Neuronal stem cell (in vitro differentiated cells): ENCODE measurements around the gene ITPR1.

Experiments
- DNase-seq: peaks from one replicate; pipeline ENCODE4 v3.0.0-alpha.2; 2013; ENCODE audit warnings: low spot score
- H2AFZ ChIP-seq: one replicate; pipeline ENCODE4 v1.6.1; 2013; ENCODE audit warnings: mild to moderate bottlenecking, low read length, inconsistent platforms
- H2AK5ac ChIP-seq: 2 replicates; pipeline ENCODE4 v1.6.1; 2013; ENCODE audit warnings: low read depth, mild to moderate bottlenecking, inconsistent platforms, low read length, moderate library complexity, mixed read lengths
- H2BK120ac ChIP-seq: 2 replicates; pipeline ENCODE4 v1.6.1; 2013; ENCODE audit warnings: low read depth, mild to moderate bottlenecking, inconsistent platforms, low read length, moderate library complexity, mixed read lengths
- H2BK12ac ChIP-seq: one replicate; pipeline ENCODE4 v1.6.1; 2013; ENCODE audit warnings: low read length, inconsistent platforms
- H2BK15ac ChIP-seq: 2 replicates; pipeline ENCODE4 v1.6.1; 2013; ENCODE audit warnings: mild to moderate bottlenecking, low read length, inconsistent platforms, mixed read lengths
- H2BK5ac ChIP-seq: one replicate; pipeline ENCODE4 v1.6.1; 2013; ENCODE audit warnings: inconsistent platforms, mild to moderate bottlenecking, low read length, moderate library complexity
- H3K14ac ChIP-seq: one replicate; pipeline ENCODE4 v1.6.1; 2013; ENCODE audit warnings: low read length, inconsistent platforms
- H3K18ac ChIP-seq: 2 replicates; pipeline ENCODE4 v1.6.1; 2013; ENCODE audit warnings: low read length, inconsistent platforms
- H3K23ac ChIP-seq: 2 replicates; pipeline ENCODE4 v1.6.1; 2013; ENCODE audit warnings: low read depth, mild to moderate bottlenecking, mixed read lengths, low read length, inconsistent platforms; ENCODE audit not compliant: poor library complexity
- H3K27ac ChIP-seq: replicated peaks from 3 replicates; pipeline ENCODE4 v1.5.1; 2013; ENCODE audit warnings: low read length, inconsistent platforms
- H3K27me3 ChIP-seq, 3 experiments: 2 replicates each; pipeline ENCODE4 v1.6.1; 2013; ENCODE audit warnings: low read length in 3 of 3, mild to moderate bottlenecking in 2 of 3, inconsistent platforms in 1 of 3, low read depth in 1 of 3, mixed read lengths in 1 of 3, moderate library complexity in 1 of 3; ENCODE audit not compliant: control insufficient read depth in 3 of 3, insufficient read depth in 3 of 3
- H3K36me3 ChIP-seq, 2 donors: replicated peaks in 1 of 2; 2 replicates each; pipeline ENCODE4 v1.6.1; 2013; ENCODE audit warnings: low read length in 2 of 2; ENCODE audit not compliant: control insufficient read depth in 2 of 2, insufficient read depth in 2 of 2
- H3K4ac ChIP-seq: 2 replicates; pipeline ENCODE4 v1.6.1; 2013; ENCODE audit warnings: inconsistent platforms, mild to moderate bottlenecking, low read length, moderate library complexity
- H3K4me1 ChIP-seq, 2 donors: 1 replicate in 1 of 2; 2 replicates in 1 of 2; pipeline ENCODE4 v1.6.1; 2013; ENCODE audit warnings: low read length in 2 of 2, low read depth in 1 of 2; ENCODE audit not compliant: control insufficient read depth in 2 of 2, insufficient read depth in 1 of 2
- H3K4me2 ChIP-seq: one replicate; pipeline ENCODE4 v1.6.1; 2013; ENCODE audit warnings: mild to moderate bottlenecking, low read length, inconsistent platforms; ENCODE audit not compliant: insufficient read depth, poor library complexity, severe bottlenecking
- H3K4me3 ChIP-seq, 2 donors: 2 replicates each; pipeline ENCODE4 v1.5.1; 2013; ENCODE audit warnings: low read length in 2 of 2, mild to moderate bottlenecking in 2 of 2, inconsistent platforms in 1 of 2, moderate library complexity in 1 of 2
- H3K79me1 ChIP-seq: one replicate; pipeline ENCODE4 v1.6.1; 2013; ENCODE audit warnings: low read depth, mild to moderate bottlenecking, inconsistent platforms, low read length, moderate library complexity
- H3K9ac ChIP-seq: one replicate; pipeline ENCODE4 v1.6.1; 2013; ENCODE audit warnings: mild to moderate bottlenecking, low read depth, low read length, inconsistent platforms; ENCODE audit not compliant: poor library complexity
- H3K9me3 ChIP-seq, 2 donors: replicated peaks in 1 of 2; 2 replicates each; pipeline versions ENCODE3 to v1.6.1; 2013; ENCODE audit warnings: low read length in 2 of 2, mild to moderate bottlenecking in 2 of 2, inconsistent platforms in 1 of 2, low read depth in 1 of 2, mixed read lengths in 1 of 2, moderate library complexity in 1 of 2; ENCODE audit not compliant: control insufficient read depth in 2 of 2, insufficient read depth in 1 of 2
- H4K8ac ChIP-seq: one replicate; pipeline ENCODE4 v1.6.1; 2013; ENCODE audit warnings: low read depth, mild to moderate bottlenecking, inconsistent platforms, low read length, moderate library complexity
- H4K91ac ChIP-seq: one replicate; pipeline ENCODE4 v1.6.1; 2013; ENCODE audit warnings: low read length, low read depth, mild to moderate bottlenecking, inconsistent platforms; ENCODE audit not compliant: poor library complexity
- WGBS, 2 donors: extraction: QIAGEN DNeasy Blood & Tissue Kit; methylation state at CpG; one replicate each; pipeline ENCODE4 v1.1.7; 2013; ENCODE audit warnings: missing lambda C conversion rate in 2 of 2, mixed read lengths in 1 of 2; ENCODE audit not compliant: insufficient read length in 2 of 2, insufficient replicate concordance in 1 of 2; ENCODE audit errors: extremely low coverage in 2 of 2; 5-methylcytosine and 5-hydroxymethylcytosine counted together

The ITPR1 gene

DNA sequence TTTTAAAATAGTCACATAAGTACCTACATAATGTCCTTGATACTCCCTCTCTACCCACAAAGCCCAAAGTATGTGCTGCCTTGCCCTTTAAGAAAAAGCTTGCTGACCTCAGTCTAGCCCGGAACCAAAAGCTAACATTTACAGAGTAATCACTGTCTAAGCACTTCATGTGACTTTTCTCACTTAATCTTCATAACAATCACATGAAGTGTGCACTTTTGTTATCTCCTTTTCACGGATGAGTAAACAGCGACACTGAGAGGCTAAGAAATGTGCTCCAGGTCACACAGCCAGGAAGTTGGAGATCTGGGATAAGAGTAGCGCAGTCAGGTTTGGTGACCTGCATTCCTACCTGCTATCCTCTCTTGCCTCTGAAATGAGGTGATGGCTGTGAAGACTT lies 194.0 kb downstream of the ITPR1 start:
- no peaks in the 10 kb centered on the region for H3K27me3 ChIP-seq
- H3K4me1 ChIP-seq, result peaks cover 2 to 11% of the 10 kb centered on the region in 2 donors
- no peak overlapping the region for H3K27ac ChIP-seq
- no peaks in the 10 kb centered on the region for H3K79me1 ChIP-seq
- H4K91ac ChIP-seq, result no peak overlapping the region
- H3K23ac ChIP-seq, result no peak overlapping the region
- no peak overlapping the region for H4K8ac ChIP-seq
- H2BK5ac ChIP-seq, result no peak overlapping the region
- no CpG with 5 or more reads among the region's 4 CpGs for whole genome bisulfite sequencing, 2 donors
- H2AK5ac ChIP-seq, result no peak overlapping the region
- no peak overlapping the region for H3K14ac ChIP-seq
- H3K9ac ChIP-seq, result no peak overlapping the region
- no peak overlapping the region for H2BK120ac ChIP-seq
- no peak overlapping the region for H3K4ac ChIP-seq
- no peaks in the 10 kb centered on the region for H3K9me3 ChIP-seq
- no peak overlapping the region for H3K4me2 ChIP-seq
- no peak overlapping the region for H2BK12ac ChIP-seq
- peak overlapping the region; percentile 50 for H2AFZ ChIP-seq
- H3K18ac ChIP-seq, result no peak overlapping the region
- no peaks in the 10 kb centered on the region for H3K36me3 ChIP-seq
- no peak overlapping the region for H2BK15ac ChIP-seq
- DNase-seq, result no peak
- no peak overlapping the region for H3K4me3 ChIP-seq

DNA sequence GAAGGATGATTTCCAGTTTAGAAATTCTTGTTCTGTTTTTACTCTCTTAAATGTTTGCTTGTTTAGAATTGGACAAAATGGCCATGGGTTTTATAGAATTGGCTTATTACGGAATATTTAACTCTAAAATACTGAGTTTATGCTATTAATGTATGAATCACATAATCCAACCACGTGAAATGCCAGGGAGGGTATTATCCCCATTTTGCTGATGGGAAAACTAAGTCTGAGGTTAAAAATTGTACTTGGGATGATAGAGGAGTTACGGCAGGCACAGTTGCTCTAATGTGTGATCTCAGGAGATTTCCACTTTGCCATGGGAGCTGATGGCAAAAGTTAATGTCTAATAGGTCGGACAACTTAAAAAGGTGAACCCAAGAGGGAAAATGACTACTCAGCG lies 194.4 kb downstream of the ITPR1 start:
- no peaks in the 10 kb centered on the region for H3K9me3 ChIP-seq
- no peak overlapping the region for H3K4ac ChIP-seq
- H2BK15ac ChIP-seq, result no peak overlapping the region
- DNase-seq, result no peak
- no peaks in the 10 kb centered on the region for H3K36me3 ChIP-seq
- no peaks in the 10 kb centered on the region for H3K27me3 ChIP-seq
- no peak overlapping the region for H2AK5ac ChIP-seq
- H4K91ac ChIP-seq, result no peak overlapping the region
- no CpG with 5 or more reads among the region's 5 CpGs for WGBS, 2 donors
- H3K27ac ChIP-seq, result no peak overlapping the region
- H2BK120ac ChIP-seq, result no peak overlapping the region
- no peak overlapping the region for H4K8ac ChIP-seq
- H2AFZ ChIP-seq, result no peak overlapping the region
- no peak overlapping the region for H3K18ac ChIP-seq
- H2BK5ac ChIP-seq, result no peak overlapping the region
- no peak overlapping the region for H3K23ac ChIP-seq
- no peak overlapping the region for H3K14ac ChIP-seq
- H2BK12ac ChIP-seq, result no peak overlapping the region
- H3K4me1 ChIP-seq, result peaks cover 2 to 11% of the 10 kb centered on the region in 2 donors
- no peak overlapping the region for H3K4me3 ChIP-seq
- no peak overlapping the region for H3K4me2 ChIP-seq
- H3K9ac ChIP-seq, result no peak overlapping the region
- no peaks in the 10 kb centered on the region for H3K79me1 ChIP-seq

DNA sequence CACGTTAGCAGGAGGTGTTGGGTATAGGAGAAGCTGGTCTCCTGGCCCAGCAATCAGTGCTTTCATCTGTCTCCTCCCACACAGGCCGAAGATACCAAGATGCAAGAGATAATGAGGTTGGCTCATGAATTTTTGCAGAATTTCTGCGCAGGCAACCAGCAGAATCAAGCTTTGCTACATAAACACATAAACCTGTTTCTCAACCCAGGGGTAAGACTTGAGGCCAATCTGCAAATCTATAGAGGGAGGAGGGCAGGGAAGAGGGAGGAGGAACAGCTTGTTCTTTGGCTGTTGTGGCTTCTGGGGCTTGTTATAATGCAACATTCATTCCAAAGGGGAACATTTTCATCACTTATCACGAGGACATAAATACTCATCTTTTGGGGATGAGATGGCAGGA lies 195.3 kb downstream of the ITPR1 start:
- Histone ChIP-seq H2AFZ (no peak overlapping the region), H3K27me3 (no peaks in the 10 kb centered on the region), H3K27ac (no peak overlapping the region), H2AK5ac (no peak overlapping the region), H2BK5ac (no peak overlapping the region), H3K18ac (no peak overlapping the region), H2BK15ac (no peak overlapping the region), H4K91ac (no peak overlapping the region), H3K9ac (no peak overlapping the region), H3K14ac (no peak overlapping the region), H3K4ac (no peak overlapping the region), H3K4me2 (no peak overlapping the region), H4K8ac (no peak overlapping the region), H3K4me1 (peaks cover 2 to 11% of the 10 kb centered on the region in 2 donors), H3K79me1 (no peaks in the 10 kb centered on the region), H3K9me3 (no peaks in the 10 kb centered on the region), H3K36me3 (peaks cover 0 to under 1% of the 10 kb centered on the region in 2 donors), H2BK12ac (no peak overlapping the region), H3K23ac (no peak overlapping the region), H3K4me3 (no peak overlapping the region), H2BK120ac (no peak overlapping the region)
- no CpG with 5 or more reads among the region's 4 CpGs for WGBS, 2 donors
- no peak for DNase-seq

DNA sequence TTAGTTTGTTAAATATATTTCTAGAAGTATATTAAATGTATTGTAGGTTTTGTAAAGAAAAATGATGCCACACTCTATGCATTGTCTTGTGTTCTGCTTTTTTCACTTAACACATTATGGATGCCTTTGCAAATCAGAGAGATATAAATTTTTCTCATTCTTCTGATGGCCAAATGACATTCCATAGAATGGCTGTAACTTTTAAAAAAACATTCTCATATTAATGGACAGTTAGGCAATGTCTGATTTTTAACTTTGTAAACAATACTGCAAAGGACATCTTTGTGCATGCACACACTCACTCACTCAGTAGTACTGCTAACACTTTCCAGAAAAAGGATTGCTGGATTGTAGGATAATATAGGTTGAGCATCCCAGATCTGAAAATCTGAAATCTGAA lies 195.9 kb downstream of the ITPR1 start:
- no peaks in the 10 kb centered on the region for H3K27me3 ChIP-seq
- no peak overlapping the region for H3K4ac ChIP-seq
- no peak overlapping the region for H3K27ac ChIP-seq
- no peak overlapping the region for H3K4me2 ChIP-seq
- H3K23ac ChIP-seq, result no peak overlapping the region
- H3K9me3 ChIP-seq, result no peaks in the 10 kb centered on the region
- H2AK5ac ChIP-seq, result no peak overlapping the region
- H3K14ac ChIP-seq, result no peak overlapping the region
- no peak for DNase-seq
- no peak overlapping the region for H2BK5ac ChIP-seq
- no peak overlapping the region for H3K18ac ChIP-seq
- H3K4me1 ChIP-seq, result peaks cover 2 to 11% of the 10 kb centered on the region in 2 donors
- no peak overlapping the region for H3K9ac ChIP-seq
- H4K91ac ChIP-seq, result no peak overlapping the region
- H3K79me1 ChIP-seq, result no peaks in the 10 kb centered on the region
- H2BK120ac ChIP-seq, result no peak overlapping the region
- H3K4me3 ChIP-seq, result no peak overlapping the region
- H4K8ac ChIP-seq, result no peak overlapping the region
- H2AFZ ChIP-seq, result no peak overlapping the region
- H3K36me3 ChIP-seq, result peaks cover 0 to 1% of the 10 kb centered on the region in 2 donors
- no peak overlapping the region for H2BK12ac ChIP-seq
- H2BK15ac ChIP-seq, result no peak overlapping the region
